NCI-H82 treated with DMSO at 0.1 percent for 48 hours (cell line): ENCODE results near the gene GPR35.
A peak's percentile ranks its signal among the peaks of the same experiment; 100 is the strongest.

Source experiments
- DNase-seq: peaks from one replicate; lab custom pipeline; 2025; ENCODE audit not compliant: unreplicated experiment; lab: John Stamatoyannopoulos, UW

GPR35 gene, protein sequence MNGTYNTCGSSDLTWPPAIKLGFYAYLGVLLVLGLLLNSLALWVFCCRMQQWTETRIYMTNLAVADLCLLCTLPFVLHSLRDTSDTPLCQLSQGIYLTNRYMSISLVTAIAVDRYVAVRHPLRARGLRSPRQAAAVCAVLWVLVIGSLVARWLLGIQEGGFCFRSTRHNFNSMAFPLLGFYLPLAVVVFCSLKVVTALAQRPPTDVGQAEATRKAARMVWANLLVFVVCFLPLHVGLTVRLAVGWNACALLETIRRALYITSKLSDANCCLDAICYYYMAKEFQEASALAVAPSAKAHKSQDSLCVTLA

DNA sequence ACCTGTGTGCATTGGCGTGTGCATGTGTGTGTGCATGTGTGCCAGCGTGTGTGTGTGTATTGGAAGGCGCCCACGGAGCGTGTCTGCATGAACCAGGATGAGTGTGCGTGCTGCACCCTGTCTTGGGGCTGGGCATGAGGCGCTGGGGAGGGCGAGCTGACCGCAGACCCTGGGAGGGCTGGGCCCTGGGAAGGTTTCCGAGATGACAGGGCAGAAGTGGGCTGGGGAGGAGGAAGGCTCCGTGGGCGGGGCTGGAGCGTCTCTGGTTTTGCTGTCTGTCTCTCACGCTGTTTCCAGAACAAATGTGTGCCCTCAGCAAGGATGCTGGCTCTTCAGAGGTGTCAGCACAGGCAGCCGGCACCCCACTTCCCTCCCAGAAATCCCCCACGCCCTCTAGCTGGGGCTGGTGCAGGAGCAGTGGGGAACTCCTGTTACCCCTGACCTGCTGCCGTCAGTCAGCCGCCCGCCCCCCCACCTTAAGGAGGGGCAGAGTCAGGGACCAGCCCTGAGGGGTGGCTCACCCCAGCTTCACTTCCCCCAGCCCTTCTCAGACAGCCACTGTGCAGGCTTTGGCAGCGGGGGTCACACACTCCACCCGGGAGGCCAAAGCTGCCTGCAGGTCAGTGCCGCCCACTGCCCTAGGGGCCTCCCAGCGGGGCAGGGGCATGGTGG lies at the start of gene GPR35:
Gene GPR35 (plus strand): TSS at position 531 of the 672 bp plus-strand sequence. CDS start 4,473 bp downstream, outside the sequence.
- DNase-seq, result no peak

DNA sequence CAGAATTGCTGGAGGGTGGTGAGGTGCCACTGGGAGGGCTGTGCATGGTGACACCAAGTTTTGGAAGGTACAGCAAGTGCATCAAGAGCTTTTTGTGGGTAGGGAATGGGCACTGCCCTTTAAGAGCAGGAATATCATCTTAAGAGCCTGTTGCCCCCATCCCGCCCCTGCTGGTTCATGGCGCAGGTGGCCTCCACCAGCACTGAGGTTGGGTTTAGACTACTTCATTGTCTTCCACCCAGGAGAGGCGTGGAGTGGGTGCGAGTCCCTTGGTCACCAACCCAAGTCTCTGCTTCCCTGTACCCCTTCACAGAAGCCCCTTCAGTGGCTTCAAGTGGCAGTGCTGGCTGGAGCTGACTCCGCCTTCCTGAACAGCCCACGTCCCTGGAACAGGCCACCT lies 49.2 kb upstream of the GPR35 start:
- no peak for DNase-seq

DNA sequence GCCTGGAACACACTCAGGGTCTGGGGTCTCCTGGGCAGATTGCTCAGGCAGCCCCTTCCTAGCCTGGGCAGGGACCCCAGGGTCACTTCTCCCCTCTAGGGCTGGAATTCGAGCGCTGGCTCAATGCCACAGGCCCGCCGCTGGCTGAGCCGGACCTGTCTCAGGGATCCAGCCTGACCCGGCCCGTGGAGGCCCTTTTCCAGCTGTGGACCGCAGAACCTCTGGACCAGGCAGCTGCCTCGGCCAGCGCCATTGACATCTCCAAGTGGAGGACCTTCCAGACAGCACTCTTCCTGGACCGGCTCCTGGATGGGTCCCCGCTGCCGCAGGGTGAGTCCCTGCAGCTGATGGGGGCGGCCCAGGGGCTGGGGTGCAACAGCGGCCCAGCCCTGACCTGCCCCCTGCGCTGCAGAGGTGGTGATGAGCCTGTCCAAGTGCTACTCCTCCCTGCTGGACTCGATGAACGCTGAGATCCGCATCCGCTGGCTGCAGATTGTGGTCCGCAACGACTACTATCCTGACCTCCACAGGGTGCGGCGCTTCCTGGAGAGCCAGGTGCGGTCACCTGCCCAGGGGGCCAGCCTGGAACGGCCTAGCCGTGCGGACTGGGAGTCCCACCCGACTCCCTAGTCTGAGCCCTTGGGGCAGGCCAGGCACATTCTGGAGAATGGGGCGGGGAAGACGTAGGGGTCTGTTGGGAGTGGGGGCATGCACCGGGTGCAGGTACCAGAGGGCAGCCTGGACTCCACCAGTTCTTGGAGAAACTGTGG lies 48.7 kb upstream of the GPR35 start:
- no peak for DNase-seq

DNA sequence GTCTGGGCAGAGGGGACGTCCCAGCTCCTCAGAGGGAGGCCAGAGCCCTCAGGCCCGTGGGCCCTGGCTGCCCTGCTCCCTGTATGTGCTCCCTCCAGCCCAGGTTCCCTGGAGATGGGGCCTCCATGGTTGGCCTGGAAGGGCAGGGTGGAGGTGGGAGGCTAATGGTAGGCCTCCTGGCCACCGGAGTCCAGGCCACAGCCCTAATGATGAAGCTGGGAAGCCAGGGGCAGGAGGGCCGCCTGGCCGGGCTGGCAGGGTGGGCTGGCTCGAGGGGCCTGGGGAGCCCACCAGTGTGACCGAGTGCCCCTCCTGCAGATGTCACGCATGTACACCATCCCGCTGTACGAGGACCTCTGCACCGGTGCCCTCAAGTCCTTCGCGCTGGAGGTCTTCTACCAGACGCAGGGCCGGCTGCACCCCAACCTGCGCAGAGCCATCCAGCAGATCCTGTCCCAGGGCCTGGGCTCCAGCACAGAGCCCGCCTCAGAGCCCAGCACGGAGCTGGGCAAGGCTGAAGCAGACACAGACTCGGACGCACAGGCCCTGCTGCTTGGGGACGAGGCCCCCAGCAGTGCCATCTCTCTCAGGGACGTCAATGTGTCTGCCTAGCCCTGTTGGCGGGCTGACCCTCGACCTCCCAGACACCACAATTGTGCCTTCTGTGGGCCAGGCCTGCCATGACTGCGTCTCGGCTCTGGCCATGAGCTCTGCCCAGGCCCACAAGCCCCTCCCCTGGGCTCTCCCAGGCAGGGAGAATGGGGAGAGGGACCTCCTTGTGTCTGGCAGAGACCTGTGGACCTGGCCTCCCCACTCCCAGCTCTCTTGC lies 47.8 kb upstream of the GPR35 start:
- DNase-seq, result no peak

DNA sequence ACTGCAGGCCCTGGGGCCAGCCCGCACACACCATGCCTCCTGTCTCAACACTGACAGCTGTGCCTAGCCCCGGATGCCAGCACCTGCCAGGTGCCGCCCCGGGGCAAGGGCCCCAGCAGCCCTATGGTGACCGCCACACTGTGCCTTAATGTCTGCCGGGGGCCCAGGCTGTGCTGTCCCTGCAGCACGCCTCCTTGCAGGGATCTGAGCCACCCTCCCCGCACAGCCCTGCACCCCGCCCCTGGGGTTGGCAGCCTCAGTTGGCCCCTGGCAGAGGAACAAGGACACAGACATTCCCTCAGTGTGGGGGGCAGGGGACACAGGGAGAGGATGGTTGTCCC lies 47.2 kb upstream of the GPR35 start:
- DNase-seq, result no peak

DNA sequence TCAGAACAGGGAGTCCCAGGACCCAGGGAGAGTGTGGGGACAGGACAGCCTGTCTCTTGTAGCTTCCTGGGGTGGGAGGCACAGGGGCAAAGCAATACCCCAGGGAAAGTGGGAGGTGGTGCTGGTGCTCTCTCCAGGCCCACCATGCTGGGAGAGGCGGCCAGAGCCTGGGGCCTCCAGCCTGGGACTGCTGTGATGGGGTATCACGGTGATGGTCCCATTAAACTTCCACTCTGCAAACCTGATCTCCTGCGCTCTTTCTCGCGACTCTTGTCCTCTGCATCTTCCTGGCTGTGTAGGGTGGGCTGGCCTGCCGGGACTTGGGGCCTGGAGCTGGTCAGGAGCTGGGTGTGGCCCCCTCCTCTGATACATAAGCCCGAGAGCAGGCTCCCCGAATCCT lies 46.8 kb upstream of the GPR35 start:
- no peak for DNase-seq

DNA sequence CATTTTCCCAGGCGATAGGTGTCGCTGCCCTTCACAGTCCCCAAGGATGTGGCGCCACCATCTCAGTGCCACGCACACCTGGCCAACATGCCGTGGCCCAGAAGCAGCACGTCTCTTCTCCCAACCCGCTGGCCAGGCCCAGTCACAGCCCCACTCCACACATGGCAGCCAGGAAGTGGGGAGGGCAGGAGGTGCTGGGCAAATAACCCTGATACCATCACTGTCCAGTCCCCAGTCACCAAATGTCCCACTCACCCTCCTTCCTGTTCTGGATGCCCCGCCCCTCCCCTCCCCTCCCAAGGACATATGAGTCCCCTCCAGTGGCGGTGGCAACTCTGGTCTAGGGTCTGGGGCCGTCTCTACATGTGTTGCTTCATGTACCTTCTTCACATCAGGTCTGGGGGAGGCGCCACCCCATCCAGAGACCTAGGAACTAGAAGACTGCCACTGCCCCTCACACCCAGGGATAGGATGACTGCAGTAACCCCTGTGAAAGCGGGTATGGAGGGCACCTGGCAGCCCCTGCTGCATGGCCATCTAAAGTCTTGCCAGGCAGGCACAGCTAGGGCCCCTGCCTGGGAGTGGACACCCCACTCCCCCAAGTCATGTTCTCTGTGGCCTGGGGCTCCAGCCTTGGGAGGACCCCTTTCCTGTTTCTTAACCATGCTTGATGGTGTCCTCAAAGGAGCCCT lies 46.1 kb upstream of the GPR35 start:
- no peak for DNase-seq

DNA sequence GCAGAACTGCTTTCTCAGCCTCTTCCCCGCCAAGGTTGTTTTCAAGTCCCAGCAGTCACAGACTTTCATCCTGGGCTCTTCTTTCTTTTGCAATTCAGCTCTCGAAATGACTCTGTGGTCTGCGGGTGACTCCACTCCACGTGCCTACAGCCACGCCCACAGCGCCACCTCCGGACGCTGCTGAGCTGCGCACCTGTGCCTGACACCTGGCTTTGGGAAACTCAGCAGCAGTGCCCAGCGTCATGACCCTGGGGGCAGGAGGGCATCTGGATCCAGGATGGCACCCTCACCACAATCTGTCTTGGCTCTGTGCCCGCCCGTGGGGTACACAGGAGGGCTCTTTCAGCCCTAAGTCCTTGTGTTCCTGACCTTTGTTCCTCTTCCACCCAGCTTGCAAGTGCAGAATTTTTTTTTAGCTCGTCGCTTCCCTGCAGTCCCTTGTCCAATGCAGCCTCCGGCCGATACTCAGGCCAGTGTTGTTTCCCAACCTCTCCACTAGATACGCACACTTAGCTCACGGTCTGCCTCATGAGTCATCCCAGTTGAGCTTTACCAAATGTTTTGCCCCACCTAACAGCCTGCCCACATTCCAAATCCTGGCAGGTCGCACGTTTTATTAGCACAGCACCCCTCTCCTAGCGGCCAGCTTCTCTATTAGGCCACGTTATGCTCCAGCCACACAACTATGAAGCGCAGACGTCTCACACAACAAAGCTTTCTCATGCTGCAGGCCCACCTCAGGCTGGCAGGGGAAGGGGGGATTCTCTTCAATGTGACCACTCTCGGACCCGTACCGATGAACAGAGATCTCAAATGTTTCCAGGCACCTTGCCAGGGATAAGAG lies 45.3 kb upstream of the GPR35 start:
- no peak for DNase-seq

DNA sequence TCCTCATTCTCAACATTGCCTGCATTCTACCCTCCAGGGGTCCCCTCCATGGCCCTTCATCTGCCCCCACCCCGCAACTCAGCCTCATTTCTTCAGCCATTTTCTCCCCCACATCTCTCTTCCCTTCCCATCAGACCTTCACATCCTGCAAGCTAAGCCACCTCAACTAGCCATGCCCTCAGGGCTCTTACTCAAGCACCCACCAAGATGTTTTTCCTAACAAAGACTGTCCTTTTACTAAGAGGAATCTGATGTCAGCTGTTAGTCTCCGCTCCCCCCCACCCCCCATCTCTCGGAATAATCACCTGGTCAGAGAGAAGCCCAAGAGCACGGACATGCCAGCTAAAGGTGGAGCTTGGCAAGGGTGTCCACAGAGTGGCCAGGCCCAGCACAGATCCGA lies 43.5 kb upstream of the GPR35 start:
- DNase-seq, result no peak

DNA sequence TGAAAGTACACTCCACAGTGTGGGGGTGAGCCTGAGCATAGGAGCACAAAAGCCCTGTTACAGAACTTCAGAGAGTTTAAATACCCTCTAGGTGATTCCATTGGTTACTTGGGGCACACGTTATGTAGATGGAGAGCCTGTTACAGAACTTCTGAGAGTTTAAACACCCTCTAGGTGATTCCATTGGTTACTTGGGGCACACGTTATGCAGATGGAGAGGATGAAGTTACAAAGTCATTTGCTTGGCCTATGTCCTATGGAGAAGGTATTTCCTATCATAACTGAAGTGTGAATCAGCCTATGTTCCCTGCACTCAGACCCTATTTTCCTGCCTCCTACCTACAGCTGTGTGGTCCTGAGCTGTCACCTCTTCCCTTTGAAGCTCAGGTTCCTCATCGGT lies 42.5 kb upstream of the GPR35 start:
- no peak for DNase-seq

DNA sequence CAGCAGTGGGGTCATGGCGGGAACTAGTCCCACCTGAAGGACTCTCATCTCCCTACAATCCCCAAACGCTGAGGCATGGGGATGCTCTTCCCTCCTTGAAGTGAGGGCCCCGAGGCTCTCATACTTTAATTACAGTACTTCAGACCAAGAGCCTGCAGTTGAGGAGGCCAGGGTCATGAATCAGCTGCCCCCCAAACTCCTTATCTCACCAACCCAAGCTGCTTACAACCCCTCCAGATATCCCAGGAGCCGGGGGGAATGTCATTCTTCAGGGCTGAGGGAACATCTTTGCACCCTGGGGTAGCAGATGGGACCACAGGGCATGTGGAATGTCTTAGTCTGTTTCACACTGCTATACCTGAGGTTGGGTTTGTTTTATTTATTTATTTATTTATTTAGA lies 41.5 kb upstream of the GPR35 start:
- no peak for DNase-seq

DNA sequence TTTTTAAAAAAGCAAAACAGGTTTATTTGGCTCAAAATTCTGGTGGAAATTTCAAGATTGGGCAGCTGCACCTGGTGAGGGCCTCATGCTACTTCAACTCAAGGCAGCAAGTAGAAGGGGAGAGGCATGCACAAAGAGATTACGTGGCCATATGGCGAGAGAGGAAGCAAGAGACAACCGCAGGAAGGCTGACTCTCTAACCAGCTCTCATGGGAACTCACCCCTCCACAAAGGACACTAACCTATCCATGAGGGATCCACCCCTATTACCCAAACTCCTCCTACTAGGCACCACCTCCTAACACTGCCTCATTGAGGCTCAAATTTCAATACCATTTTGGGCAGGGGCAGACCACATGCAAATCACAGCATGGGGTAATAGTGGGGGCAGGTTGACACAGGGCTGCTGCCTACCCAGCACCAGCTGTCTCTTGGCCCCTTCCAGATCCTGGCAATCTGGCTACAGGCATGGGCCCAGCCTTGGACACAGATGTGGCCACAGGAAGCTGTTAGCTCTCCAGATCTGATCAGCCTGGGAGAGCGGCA lies 40.7 kb upstream of the GPR35 start:
- DNase-seq, result peak; percentile 97

DNA sequence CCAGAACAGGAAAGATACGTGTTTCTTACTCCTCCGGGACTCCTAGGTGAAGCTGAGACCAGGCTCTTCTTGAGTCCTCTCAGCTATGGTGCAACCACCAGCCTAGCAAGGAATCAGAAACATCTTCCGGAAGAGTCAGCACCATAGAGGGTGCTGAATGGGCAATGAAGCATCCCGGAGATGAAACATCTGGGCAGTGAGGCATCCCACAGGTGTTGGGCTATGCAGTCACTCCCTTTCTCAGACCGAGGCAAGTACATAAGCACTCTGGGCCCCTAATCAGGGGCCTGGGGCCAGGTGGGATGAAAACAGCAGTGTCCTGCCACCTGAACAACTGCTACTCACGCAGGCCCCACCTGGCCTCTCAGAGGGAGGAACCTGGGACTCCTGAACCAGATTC lies 40.2 kb upstream of the GPR35 start:
- no peak for DNase-seq

DNA sequence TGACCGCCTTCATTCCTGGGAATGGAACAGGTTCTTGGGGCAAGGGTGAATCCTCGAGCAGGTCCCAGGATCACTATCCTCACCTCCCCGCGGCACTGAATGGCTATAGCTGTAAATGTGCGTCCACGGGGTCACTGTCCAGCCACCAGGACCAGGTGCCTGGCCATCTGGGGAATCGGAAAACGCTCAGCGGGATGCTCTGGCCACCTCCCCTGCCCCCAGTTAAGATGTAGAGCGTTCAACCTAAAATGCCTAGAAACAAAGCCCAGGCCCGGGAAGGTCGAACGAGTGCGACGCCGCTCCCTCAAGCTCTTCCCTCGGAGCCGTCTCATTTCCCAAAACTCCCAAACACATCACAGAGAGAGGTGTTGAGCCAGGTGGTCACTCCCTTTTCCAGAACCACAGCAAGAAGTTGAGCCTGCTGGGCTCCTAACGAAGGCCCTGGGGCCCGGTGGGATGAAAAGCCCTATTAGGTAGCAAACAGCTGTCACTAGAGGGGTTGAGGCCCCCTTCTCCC lies 39.5 kb upstream of the GPR35 start:
- no peak for DNase-seq

DNA sequence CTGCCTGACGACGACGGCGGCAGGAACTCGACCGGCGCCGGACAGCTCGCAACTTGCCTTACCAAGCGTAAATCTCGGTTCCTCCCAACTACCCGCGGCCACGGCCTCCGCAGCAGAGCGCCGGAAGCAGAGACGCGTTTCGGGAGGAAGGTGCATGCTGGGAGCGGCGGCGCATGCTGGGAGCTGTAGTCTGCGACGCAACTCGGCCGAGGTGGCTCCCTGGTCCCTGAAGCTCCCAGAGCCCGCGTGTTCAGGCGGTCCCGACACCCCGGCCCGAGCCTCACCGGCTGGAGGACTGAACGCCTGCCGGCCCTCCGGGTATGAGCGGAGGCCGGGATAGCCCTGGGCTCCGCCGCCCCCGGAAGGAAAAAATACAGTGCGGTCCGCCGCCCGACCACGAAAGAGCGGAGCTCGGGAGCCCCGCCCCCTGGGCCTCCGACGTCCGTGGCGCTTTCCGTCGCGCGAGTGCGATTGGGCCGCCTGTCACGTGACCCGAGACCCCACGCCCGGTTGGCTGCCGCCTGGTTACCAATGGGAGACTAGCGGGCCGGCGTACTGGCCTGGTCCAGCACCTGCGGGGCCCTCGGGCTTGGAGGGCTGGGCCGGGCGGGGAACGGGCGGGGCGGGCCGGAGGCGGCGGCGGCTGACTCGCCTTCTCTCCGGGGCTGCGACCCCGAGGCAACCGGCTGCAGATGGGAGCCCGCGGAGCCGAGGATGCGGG lies 38.9 kb upstream of the GPR35 start, which contains the start of gene CAPN10:
Gene CAPN10 (plus strand): TSS at position 537 of the 721 bp plus-strand sequence. CDS start 178 bp downstream, at position 715.
- DNase-seq, result peak; percentile 74

DNA sequence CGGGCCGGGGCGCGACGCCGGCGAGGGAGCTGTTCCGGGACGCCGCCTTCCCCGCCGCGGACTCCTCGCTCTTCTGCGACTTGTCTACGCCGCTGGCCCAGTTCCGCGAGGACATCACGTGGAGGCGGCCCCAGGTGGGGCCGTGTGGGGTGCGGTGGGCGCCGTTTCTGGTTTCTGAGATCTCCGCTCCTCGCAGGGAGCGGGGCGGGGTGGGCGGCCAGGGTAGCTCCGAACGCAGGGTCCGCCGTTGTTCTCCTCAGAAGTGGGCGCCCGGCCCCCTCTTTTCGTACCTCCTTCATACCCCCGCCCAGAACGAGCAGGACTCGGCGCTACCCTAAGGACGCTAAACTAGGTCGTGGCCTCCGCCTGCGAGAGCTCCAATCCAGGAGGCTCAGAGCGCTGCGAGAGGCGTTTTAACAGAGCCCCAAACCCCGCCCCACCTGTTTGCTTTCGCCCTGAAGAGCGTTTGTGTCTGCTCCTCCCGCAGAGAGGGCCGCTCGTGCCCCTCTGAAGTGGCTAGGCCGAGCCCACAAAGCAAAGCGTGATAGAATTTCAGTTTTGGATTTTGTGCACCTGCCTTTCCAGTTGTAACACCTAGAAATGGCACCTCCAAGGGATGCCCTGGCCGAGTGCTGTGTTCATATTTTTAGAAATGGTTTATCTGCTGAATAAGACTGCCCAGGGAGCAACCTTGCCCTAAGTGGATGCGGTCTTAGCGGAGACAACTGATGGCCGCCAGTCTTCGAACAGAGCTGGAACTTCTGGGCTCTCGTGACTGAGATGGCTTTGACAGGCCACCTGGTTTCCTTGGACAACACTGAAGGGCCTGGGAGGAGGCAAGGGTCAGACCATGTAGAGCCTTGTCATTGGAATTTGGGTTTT lies 38.1 kb upstream of the GPR35 start:
- no peak for DNase-seq

DNA sequence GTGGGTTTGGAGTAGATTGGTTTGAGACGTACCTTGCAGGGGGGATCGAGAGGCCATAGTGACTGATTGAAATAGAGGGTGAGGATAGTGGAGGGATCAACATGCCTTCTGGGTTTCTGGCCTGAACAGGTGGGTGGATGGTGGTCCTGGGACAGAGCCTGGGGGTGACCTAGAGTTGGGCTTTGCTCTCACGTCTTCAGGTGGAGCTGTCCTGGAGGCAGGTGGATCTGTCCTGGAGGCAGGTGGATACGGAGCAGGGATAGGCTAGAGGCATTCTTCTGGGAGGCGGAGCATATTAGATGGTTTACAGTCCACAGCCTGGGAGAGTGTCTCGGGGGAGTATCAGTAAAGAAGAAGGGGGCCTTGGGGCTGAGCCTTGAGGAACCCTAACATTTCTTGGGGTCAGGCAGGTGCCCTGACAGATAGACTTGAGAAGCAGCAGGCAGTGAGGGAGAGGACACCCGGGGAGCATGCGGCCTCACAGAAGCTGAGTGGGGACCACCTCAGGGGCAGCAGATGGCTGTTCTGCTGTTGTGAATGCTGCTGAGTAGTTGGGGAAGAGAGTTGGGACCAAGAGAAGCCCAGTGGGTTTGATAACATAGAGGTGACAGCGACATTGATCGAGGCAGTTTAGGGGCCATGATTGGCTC lies 37.1 kb upstream of the GPR35 start:
- no peak for DNase-seq
